Activated gamma-delta T cell treated with Interleukin-2 at 50 U/mL for 16 hours (primary cell): ENCODE results near the gene XXYLT1.
A peak's percentile ranks its signal among the peaks of the same experiment; 100 is the strongest.
"Not testable (repeated sequence)": the region's sequence is repeated elsewhere in the genome, so short reads cannot be mapped to it uniquely, and the experiment has no call there.

Experiments used
- DNase-seq: peaks from one replicate; pipeline ENCODE4 v3.0.0-alpha.2; 2020

The XXYLT1 gene, protein sequence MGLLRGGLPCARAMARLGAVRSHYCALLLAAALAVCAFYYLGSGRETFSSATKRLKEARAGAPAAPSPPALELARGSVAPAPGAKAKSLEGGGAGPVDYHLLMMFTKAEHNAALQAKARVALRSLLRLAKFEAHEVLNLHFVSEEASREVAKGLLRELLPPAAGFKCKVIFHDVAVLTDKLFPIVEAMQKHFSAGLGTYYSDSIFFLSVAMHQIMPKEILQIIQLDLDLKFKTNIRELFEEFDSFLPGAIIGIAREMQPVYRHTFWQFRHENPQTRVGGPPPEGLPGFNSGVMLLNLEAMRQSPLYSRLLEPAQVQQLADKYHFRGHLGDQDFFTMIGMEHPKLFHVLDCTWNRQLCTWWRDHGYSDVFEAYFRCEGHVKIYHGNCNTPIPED

DNA sequence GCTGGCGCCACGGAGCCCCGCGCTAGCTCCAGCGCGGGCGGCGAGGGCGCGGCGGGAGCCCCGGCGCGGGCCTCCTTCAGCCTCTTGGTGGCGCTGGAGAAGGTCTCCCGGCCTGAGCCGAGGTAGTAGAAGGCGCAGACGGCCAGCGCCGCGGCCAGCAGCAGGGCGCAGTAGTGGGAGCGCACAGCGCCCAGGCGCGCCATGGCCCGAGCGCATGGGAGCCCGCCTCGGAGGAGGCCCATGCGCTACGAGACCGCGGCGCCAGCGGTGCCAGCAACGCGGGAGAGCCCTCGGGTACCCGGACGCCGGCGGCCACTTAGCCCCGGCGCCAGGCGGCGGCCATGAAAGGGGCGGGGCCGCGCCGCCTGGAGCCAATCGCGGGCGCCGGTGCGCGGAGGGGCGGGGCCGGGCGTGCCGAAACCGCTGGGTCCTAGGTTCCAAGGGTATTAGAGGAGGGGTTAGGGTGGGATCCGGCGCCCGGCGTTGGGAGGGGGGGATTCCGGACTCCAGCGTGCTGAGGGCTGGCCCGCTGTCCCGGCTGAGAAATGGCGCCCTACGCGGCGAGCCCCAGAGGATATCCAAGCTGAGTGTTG, at the start of gene XXYLT1:
TSS of gene XXYLT1 (minus strand) at position 343 of the 593 bp plus-strand sequence. CDS start at position 242, 101 bp downstream.
- DNase-seq, result peak; percentile 87

DNA sequence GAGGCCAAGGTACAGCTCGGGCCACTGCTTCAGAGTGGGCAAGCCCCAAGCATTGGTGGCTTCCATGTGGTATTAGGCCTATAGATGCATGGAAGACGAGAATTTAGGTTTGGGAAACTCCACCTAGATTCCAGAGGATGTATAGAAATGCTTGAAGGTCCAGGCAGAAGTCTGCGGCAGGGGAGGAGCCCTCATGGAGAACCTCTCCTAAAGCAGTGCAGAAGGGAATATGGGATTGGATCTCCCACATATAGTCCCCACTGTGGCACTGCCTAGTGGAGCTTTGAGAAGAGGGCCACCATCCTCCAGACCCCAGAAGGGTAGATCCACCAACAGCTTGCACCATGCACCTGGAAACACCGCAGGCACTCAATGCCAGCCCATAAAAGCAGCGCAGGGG, 48.1 kb upstream of the XXYLT1 start:
- no peak for DNase-seq

DNA sequence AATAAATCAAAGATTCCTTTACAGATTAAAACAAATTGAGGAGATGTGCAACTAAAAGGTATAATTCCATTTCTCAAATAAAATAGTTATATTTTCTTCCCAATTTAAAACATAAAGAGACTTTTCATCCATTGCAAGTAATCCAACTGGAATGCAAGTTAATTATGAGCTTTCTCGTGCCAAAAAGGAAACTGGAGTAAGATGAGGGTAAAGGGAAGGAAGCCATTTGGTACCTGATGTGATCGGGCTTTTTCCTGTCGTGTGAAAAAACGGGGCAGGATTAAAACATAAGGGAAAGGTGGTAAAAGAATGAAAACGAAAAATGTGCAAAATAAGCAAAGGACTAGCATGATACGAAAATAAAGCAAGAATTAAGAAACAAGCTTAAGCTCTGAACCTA, 41.8 kb upstream of the XXYLT1 start:
- DNase-seq, result no peak

DNA sequence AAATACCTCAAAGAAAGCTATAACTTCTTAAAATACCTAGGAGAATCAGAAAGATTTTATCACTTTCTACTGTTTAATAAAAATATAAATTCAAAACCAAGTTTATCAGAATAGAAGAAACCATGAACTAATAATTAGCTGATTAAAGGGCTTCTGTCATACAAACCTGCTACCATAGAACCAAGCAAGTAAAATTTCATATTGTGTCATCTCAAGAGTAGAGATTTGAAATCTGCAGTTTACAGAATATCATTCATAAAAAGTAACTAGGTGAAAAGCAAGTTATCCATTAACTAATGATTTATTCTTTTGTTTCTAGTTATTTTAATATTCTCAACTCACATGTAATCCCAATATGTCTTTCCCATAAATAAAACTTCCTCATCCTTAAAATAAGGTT, 36.8 kb upstream of the XXYLT1 start:
- no peak for DNase-seq

DNA sequence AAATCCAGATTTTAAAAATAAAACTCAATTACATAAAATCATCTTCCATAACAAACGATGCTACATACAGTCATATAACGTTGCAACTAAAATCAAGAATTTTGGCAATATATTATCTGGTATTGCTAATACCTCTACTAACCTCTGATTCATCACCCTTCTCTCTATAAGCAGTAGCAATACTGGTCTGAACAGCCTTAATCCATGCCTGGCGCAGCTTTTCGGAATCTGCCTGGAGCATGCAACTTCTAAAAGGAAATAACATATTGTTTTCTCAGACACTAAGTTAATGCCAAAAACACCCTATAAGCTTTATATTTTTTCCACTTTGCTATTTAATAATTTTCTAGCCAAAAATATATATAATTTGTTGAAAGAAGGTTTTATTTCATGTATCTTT, 35.4 kb upstream of the XXYLT1 start:
- DNase-seq, result no peak

DNA sequence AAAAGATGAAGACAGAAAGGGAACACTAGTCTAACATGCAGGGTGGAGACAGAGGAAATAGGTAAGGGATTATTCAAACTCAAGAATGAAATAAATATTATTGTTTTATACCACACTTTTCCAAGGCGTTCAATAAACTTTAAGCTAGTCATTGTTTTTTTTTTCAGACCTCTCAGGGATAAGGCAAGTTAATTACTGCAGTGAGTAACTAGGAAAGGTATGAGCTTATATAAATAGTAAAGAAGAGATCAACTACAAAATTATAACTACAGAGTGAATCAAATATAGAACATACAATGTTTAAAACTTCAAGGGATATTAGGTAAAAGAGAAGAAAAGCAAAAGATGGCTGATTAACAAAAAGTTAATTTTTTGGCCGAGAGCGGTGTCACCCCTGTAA, 31.5 kb upstream of the XXYLT1 start:
- no peak for DNase-seq

DNA sequence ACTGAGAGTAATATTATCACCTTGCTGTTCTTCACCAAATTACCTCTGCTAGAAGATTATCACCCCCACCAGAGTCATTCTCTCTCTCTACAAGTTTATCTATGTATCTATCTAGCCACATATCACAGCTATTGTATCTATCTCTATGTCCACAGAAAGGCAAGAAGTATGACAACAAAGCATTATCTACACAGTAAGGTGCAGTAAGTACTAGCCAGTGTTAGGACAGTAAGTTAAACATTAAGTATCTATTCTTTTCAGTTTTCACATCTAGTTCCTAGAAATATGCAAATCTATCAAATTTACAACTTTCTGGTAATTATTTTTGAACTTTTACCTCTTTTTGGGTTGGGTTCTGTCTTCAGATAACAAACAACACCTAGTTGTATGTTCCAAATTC, 26.5 kb upstream of the XXYLT1 start:
- no peak for DNase-seq

DNA sequence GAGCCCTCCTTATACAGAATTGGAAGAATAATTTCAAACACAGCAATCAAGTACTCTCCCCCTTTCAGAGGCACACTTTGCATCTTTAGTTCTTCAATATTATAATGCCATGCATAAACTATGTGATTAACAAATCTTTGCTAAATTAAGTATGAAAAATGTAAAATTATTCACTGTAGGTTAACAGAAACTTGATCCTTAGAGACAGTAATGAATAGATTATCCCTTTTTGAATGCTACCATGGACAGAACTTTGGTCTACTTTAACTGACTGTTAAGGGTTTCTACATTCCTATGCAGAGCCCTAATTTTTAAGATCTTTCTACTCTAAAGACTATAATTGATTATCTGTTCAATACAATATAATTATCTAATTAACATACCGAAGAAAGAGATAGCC, 25.7 kb upstream of the XXYLT1 start:
- DNase-seq, result no peak

DNA sequence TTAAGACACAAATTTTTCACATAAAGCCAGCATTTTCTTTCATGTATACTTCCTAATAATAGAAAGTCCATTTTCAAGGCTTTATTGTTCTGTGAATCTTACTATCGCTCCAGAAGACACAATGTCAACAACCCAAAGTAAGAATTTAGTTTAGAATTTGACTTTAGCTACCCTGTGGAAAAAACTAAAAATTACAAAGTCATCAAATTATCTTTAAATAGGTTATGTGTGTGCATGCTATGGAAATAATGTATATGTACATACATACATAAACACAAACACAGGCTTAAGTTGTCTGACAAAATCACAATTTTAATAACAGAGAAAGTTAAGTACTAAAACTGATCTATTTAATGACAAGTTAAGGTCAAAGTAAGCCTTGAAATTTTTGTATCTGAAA, 20.2 kb upstream of the XXYLT1 start:
- DNase-seq, result no peak

DNA sequence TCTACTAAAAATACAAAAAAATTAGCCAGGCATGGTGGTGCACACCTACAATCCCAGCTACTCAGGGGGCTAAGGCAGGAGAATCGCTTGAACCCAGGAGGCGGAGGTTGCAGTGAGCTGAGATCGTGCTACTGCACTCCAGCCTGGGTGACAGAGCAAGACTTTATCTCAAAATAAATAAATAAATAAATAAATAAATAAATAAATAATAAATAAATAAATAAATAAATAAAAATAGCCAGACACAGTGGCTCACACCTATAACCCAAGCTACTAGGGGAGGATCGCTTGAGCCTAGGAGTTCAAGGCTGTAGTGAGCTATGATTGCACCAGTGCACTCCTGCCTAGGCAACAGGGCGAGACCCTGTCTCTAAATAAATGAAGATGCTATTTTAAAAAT, 19.7 kb upstream of the XXYLT1 start:
- not testable (repeated sequence) for DNase-seq

DNA sequence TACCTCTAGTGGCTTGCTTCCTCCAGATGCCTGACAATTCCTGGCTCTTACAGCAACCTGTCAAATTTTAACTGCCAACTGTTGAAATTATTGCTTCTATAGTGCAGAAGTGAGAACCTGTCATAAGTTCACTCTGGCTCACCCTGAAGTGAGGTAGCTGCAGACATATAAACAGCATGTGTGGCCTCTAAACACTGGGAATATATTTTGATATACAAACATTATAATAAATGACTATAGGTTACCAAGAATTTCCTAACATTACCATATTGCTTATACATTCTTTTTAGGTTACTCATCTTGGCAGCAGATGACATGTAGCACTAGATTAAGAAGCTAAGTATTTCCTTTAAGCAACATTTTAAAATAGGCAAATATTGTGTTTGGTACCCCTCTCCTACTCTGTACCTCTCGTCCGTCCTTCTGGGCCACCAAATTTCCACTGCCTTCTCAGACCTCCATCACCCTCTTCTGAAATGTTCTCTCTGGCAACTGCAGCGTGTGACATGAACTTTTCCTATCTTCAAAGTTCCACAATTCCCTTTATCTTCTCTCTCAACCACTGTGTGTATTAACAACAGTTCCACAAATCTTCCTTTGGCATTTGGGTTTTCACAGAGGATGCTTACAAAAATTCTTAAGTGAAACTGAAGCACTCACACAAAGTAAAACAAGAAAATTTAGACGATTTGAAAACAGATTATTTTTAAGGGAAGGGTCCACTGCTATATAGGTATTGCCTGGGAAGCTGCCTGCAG, 15.3 kb upstream of the XXYLT1 start:
- DNase-seq, result no peak

DNA sequence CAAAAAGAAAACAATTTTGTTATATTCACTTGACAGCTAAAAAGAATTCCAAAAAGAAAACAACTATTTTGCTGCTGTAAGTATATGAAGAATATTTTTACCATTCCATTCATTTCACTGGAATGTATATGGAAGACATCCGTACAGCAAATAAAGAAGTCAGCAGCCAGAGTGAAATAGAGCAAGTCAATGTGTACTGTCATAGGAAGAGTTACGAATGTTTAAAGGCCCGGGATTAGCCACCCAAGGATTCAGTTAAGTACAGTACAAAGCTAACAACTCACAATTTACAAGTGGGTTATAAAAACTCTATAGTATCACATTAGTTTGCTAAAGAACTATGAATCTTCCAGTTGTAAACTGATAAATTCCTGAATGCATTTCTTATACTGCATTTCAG, 14.4 kb upstream of the XXYLT1 start:
- DNase-seq, result no peak

DNA sequence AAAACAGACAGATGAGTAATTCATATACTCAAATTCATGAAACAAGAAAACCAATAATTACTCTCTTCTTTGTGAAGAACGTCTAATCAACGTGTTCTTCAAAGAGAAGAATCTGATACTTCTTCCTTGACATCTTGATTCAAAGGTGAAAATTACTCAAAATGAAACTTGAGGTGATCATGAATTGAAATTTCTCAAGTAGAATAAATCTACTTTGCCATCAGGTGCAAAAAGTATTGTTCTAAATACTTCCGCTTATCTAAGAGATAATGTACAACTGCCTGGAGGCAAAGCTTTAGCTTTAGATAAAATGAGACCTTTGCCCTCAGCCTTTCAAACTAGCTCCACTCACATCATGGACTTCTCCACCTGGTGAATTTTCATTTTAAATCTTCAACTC, 13.9 kb upstream of the XXYLT1 start:
- no peak for DNase-seq

DNA sequence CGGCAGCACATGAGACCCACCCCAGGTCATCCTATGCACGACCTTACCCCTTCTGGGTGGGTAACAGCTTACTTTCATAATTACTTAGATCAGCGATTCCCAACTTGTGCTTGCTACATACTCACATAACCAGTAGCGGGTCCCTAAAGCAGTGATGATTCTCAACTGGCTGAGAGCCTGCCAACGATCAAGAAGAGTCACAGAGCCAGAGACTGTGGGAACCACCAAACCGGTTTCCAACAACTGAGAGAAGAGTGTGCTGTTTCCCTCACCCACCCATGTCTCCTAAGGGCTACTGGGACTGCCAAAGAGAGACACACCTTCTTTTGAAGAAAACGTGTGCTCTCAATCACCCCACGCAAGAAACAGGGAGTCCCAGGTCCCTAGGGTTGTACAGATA, 12.0 kb upstream of the XXYLT1 start:
- DNase-seq, result no peak

DNA sequence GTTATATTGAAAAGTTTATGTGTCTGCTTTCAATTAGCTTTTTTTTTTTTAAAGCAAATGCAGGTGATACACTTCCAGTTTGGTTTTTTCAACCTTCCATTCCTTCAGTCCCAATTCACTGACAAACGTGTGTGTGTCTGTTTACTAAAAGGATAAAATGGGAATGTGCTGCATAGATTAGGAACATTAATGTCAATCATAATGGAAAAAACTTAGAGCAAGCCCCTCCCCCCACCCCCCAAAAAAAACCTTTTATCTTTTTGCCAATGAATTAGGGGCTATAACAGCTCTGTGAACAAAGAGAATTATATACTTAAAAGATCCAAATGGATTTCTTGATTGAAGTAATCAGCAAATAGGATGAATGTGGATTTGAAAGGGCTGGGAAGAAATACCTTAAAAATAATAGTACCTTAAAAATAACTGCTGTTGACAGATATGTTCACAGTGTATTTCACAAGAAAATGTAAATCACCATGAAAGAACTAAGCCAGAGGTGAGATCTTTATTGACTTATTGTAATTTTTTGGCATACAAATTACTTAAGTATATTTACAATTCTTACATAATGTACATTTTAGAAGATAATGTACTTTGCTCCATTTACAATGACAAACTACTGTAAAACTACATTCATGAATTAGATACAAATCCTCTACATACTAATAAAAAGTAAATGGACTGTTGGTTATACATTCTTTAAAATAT, 3.5 kb upstream of the XXYLT1 start:
- no peak for DNase-seq

DNA sequence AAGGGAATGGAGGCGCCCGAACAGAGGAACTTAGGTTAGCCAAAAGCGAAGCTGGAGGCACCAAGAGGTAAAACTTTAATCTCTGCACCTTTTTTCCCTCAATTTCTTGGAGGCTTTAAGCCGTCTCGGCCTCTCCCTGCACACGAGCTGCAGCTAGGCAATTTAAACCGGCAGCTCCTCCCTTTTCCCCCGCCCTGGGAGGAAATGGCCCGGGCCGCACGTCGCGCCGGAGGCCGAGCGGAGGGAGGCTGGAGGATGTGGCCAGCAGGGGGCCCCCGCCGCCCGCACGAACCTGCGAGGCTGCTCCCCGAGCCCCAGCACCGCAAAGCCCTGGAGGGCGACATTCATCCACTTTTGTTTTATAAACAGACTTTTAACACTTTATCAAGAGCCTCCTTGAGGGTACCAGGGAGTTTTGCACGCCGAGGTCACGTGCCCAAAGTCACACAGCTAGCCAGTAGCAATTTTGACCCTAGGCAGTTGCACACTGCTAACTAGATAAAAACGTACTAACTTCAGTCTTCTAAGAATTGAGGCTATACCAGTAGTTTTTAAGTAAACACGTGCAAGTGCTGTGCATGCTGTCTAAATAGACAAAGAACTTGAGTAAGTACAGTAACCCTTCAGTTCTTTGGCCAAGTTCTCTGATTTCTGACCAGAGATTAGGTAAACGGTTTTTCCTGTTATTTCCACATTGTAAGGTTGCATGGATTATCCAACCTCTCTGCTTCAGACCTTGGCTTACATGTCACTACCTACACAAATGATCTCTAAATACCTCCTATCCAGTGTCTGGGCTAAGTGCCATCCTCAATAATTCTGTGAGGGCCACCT, 668 bp upstream of the XXYLT1 start:
- DNase-seq, result peak; percentile 89

DNA sequence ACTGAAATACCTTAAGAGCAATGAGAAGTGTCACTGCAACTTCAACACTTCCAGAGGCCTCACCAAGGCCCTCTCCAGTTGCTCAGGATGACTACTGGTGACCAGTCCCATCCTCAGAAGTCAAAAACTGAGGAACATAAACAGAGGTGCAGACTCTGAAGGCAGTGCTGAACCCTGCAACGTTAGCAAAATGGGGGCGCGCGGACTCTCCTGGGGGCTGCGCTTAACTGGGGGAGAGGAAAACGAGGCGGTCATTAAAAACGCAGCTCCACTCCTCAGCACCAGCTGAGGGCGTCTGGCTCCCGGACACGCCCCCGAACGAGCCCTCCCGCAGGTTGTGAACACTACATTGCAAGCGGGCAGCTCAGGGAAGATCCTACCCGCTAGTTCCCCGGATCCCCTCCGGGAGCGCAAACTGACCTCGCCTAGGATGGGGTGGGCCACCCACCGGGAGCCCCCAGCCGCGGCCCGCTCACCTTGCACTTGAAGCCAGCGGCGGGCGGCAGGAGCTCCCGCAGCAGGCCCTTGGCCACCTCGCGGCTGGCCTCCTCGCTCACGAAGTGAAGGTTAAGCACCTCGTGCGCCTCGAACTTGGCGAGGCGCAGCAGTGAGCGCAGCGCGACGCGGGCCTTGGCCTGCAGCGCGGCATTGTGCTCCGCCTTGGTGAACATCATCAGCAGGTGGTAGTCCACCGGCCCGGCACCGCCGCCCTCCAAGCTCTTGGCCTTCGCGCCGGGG, 711 bp downstream of the XXYLT1 start:
- no peak for DNase-seq

DNA sequence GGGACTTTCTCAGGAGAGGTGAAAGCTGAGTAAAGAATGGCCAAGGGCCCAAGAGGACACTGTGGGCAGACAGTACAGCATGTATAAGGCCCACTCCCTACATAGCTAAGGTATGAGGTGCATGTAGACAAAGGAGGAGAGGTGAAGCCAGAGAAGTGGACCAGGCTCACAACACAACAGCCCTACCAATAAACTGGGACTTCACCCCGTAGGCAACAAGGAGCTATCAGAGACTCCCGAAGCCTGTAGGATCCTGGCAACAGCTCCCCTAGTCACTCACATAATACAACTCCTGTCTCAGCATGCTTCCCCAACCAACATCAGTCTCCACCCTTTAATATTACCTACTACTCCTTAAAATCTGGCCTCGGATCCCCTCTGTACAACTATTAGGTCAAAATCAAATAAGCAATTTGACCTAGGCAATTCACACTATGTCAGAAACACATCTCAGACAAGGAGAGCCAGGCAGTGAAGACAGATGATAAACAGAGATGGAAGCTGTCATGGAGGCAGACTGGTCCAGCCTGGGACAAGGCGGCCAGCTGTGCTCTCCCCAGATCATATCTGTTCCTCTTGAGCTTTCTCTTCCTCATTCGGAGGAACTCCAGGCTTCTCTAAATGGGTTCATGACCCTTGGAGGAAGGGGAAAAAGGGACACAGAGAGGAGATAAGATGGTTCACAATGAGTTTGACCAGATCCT, 1.4 kb downstream of the XXYLT1 start:
- no peak for DNase-seq

DNA sequence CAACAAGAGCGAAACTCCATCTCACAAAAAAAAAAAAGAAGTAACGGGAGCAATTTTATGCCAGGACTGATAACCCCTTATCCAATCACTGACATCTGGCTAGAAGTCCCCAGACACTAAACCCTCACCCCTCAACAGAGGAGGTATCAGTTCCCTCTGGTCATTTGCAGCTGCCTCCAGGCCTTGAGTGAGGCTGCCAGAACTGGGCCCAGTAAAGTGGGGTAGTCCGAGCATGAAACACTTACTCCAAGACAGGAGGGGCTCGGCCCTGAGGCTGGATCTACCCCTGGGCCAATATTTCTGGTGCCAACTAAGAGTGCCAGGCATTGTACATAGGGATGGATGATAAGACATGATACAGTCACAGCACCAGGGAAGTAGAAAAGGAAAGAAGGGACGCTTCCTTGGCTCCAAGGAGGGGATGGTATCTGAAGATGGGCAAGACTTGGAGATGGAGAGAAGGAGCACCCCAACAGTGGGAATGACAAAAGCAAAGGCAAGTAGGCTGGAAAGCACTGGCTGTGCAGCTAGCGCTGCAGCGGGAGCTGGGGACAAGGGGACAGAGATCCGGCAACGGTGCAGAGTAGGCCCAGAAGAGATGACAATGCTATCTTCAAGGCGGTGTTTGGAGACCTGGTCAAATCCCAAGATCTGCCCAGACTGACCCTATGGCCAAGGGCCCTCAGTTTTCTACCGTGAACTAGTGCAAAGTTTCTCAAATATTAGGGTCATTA, 2.2 kb downstream of the XXYLT1 start:
- DNase-seq, result no peak

DNA sequence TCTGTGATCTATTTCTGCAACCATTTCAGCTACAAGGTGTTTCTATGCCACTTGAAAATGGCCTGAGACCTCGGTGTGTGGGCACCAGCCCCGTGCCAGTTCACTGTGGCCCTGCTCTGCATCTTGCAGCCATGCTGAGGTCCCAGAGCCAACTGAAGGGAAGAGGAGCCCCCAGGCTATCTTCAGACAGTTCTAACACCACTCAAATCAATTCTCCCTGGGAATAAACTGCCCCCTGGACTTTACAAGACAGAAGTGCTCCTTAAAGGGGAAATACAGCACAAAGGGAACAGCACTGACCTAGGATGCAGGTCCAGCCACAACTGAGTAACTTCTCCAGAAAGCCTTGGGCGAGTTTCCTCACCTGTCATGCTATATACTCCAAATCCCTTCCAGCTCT, 3.9 kb downstream of the XXYLT1 start:
- DNase-seq, result no peak
